ENCODE data around the gene MON1B. TPM values are rescaled to one million over a fixed set of nuclear protein-coding genes. Genes with fewer than 3 reads are reported as not detected.

The MON1B gene
- total and polyA plus RNA-seq, 10 of the 15 experiments (the other 5 are each of a cell fraction or from before 2014, with no cell fraction given): 5.7 to 64.5 (median 21.7) TPM

DNA sequence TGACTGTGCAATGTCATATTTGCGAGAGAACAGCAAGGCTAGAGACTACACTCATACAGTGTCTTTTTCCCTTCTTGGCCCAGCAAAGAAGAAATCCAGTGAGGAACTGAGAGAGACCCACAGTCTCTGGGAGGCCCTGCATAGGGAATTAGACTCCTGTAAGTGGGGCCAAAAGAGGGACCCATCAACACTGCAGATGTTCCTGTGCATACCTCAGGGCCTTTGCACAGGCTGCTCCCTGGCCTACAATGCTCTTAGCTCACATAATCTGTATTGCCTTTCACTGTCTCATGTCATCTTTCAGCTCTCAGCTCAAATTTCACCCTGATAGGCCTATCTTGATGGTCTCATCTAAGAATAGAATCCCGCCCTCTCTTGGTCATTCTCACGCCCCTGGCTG, 17.4 kb downstream of the MON1B start:
- ATAC-seq: no peak
- no peaks in the 10 kb centered on the region for H3K27me3 ChIP-seq (replicated peaks in 1 of 2; ENCODE audit: control insufficient read depth in 2 of 2, insufficient read depth in 2 of 2, low read length in 1 of 2)
- TF ChIP-seq SUPT20H (IDR thresholded peaks at IDR 0.05; ENCODE audit: borderline replicate concordance, control insufficient read depth, low read depth, low read length) (no peak), LARP7 (IDR thresholded peaks at IDR 0.05) (no peak), BRCA1 (IDR thresholded peaks at IDR 0.05; ENCODE audit: low read depth, low read length) (no peak), NR2C2 (IDR thresholded peaks at IDR 0.05; ENCODE audit: borderline replicate concordance, control insufficient read depth, insufficient read length, low read depth) (no peak), GATAD2B (conservative IDR thresholded peaks at IDR 0.05; ENCODE audit: low read depth) (no peak), FOS (IDR thresholded peaks at IDR 0.05; ENCODE audit: borderline replicate concordance, extremely low read depth, insufficient read length) (no peak), TAF1 (IDR thresholded peaks at IDR 0.05; ENCODE audit: borderline replicate concordance, low read depth, low read length) (no peak), WRNIP1 (IDR thresholded peaks at IDR 0.05; ENCODE audit: borderline replicate concordance, low read depth, low read length) (no peak), POU2F2 (IDR thresholded peaks at IDR 0.05; ENCODE audit: borderline replicate concordance, low read depth, low read length) (no peak), ZBED1 (IDR thresholded peaks at IDR 0.05; ENCODE audit: borderline replicate concordance) (no peak), CBX5 (IDR thresholded peaks at IDR 0.05; ENCODE audit: low read depth) (no peak)
- TF ChIP-seq, protein P1, sequence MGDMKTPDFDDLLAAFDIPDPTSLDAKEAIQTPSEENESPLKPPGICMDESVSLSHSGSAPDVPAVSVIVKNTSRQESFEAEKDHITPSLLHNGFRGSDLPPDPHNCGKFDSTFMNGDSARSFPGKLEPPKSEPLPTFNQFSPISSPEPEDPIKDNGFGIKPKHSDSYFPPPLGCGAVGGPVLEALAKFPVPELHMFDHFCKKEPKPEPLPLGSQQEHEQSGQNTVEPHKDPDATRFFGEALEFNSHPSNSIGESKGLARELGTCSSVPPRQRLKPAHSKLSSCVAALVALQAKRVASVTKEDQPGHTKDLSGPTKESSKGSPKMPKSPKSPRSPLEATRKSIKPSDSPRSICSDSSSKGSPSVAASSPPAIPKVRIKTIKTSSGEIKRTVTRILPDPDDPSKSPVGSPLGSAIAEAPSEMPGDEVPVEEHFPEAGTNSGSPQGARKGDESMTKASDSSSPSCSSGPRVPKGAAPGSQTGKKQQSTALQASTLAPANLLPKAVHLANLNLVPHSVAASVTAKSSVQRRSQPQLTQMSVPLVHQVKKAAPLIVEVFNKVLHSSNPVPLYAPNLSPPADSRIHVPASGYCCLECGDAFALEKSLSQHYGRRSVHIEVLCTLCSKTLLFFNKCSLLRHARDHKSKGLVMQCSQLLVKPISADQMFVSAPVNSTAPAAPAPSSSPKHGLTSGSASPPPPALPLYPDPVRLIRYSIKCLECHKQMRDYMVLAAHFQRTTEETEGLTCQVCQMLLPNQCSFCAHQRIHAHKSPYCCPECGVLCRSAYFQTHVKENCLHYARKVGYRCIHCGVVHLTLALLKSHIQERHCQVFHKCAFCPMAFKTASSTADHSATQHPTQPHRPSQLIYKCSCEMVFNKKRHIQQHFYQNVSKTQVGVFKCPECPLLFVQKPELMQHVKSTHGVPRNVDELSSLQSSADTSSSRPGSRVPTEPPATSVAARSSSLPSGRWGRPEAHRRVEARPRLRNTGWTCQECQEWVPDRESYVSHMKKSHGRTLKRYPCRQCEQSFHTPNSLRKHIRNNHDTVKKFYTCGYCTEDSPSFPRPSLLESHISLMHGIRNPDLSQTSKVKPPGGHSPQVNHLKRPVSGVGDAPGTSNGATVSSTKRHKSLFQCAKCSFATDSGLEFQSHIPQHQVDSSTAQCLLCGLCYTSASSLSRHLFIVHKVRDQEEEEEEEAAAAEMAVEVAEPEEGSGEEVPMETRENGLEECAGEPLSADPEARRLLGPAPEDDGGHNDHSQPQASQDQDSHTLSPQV (IDR thresholded peaks at IDR 0.05): no peak
- TF ChIP-seq, protein P2, sequence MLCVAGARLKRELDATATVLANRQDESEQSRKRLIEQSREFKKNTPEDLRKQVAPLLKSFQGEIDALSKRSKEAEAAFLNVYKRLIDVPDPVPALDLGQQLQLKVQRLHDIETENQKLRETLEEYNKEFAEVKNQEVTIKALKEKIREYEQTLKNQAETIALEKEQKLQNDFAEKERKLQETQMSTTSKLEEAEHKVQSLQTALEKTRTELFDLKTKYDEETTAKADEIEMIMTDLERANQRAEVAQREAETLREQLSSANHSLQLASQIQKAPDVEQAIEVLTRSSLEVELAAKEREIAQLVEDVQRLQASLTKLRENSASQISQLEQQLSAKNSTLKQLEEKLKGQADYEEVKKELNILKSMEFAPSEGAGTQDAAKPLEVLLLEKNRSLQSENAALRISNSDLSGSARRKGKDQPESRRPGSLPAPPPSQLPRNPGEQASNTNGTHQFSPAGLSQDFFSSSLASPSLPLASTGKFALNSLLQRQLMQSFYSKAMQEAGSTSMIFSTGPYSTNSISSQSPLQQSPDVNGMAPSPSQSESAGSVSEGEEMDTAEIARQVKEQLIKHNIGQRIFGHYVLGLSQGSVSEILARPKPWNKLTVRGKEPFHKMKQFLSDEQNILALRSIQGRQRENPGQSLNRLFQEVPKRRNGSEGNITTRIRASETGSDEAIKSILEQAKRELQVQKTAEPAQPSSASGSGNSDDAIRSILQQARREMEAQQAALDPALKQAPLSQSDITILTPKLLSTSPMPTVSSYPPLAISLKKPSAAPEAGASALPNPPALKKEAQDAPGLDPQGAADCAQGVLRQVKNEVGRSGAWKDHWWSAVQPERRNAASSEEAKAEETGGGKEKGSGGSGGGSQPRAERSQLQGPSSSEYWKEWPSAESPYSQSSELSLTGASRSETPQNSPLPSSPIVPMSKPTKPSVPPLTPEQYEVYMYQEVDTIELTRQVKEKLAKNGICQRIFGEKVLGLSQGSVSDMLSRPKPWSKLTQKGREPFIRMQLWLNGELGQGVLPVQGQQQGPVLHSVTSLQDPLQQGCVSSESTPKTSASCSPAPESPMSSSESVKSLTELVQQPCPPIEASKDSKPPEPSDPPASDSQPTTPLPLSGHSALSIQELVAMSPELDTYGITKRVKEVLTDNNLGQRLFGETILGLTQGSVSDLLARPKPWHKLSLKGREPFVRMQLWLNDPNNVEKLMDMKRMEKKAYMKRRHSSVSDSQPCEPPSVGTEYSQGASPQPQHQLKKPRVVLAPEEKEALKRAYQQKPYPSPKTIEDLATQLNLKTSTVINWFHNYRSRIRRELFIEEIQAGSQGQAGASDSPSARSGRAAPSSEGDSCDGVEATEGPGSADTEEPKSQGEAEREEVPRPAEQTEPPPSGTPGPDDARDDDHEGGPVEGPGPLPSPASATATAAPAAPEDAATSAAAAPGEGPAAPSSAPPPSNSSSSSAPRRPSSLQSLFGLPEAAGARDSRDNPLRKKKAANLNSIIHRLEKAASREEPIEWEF (IDR thresholded peaks at IDR 0.05; ENCODE audit: insufficient replicate concordance, low read depth, low read length): no peak
- TF ChIP-seq, protein P3, sequence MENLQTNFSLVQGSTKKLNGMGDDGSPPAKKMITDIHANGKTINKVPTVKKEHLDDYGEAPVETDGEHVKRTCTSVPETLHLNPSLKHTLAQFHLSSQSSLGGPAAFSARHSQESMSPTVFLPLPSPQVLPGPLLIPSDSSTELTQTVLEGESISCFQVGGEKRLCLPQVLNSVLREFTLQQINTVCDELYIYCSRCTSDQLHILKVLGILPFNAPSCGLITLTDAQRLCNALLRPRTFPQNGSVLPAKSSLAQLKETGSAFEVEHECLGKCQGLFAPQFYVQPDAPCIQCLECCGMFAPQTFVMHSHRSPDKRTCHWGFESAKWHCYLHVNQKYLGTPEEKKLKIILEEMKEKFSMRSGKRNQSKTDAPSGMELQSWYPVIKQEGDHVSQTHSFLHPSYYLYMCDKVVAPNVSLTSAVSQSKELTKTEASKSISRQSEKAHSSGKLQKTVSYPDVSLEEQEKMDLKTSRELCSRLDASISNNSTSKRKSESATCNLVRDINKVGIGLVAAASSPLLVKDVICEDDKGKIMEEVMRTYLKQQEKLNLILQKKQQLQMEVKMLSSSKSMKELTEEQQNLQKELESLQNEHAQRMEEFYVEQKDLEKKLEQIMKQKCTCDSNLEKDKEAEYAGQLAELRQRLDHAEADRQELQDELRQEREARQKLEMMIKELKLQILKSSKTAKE (IDR thresholded peaks at IDR 0.05; ENCODE audit: low read depth, poor library complexity, severe bottlenecking): no peak

More for the DNA sequence above, 17.4 kb downstream of the MON1B start:
- no peak overlapping the region for H3K9ac ChIP-seq (ENCODE audit: control insufficient read depth, insufficient read depth, low read length)
- ChIA-PET POLR2A (no interaction called here), CTCF (no interaction called here), RAD21 (ENCODE audit: unreplicated experiment) (no interaction called here), SMC1A (ENCODE audit: uncharacterized antibody, unreplicated experiment) (no interaction called here)
- H3K79me2 ChIP-seq (ENCODE audit: control insufficient read depth, insufficient read depth, low read length): no peaks in the 10 kb centered on the region
- H4K20me1 ChIP-seq (ENCODE audit: control insufficient read depth, insufficient read depth): no peaks in the 10 kb centered on the region; the same call in 1 of the 2 replicates
- H3K4me3 ChIP-seq: no peak overlapping the region
- H3K9me3 ChIP-seq (replicated peaks; ENCODE audit: control insufficient read depth, insufficient read depth, low read length): no peaks in the 10 kb centered on the region
- no peak overlapping the region for H3K4me2 ChIP-seq (ENCODE audit: control insufficient read depth, insufficient read depth)
- H3K4me1 ChIP-seq (ENCODE audit: control insufficient read depth, insufficient read depth, low read length): no peaks in the 10 kb centered on the region; the same call in 1 of the 2 replicates
- in situ Hi-C loops (cut with MboI): no loop called here
- no TSS peak for BruUV-seq (replicated peaks)
- no peak overlapping the region for H3K27ac ChIP-seq (ENCODE audit: control insufficient read depth, insufficient read depth)
- 85% methylated on average over 3 of the region's 3 CpGs for whole genome bisulfite sequencing (ENCODE audit: insufficient coverage, insufficient replicate concordance, low lambda C conversion rate, missing lambda C conversion rate)
- intact Hi-C loops (cut with micrococcal nuclease; ENCODE audit: unreplicated experiment): no loop called here
- DNase-seq (ENCODE audit: low read depth, low spot score) (no peak), FAIRE-seq (no peak)
- no peaks in the 10 kb centered on the region for H3K36me3 ChIP-seq (ENCODE audit: control insufficient read depth in 2 of 2, insufficient read depth in 2 of 2, low read length in 1 of 2)
- no peak overlapping the region for H2AFZ ChIP-seq (ENCODE audit: control insufficient read depth, low read depth, low read length)

Measured in GM12878 (cell line).